SK-N-SH (cell line): ENCODE results near the gene PTPRK. TPM values are rescaled to one million over a fixed set of nuclear protein-coding genes. Genes with fewer than 3 reads are reported as not detected.

Source experiments
- CTCF ChIA-PET: fragments of 300-600, 350-600 bp; formaldehyde crosslinking; extraction: SDS; loops from one replicate; lab custom pipeline; 2021; lab: Yijun Ruan, JAX
- POLR2A ChIA-PET: fragments of 350-600 bp; sonication (Branson Sonifier 250); formaldehyde crosslinking; extraction: SDS; loops from one replicate; lab custom pipeline; 2020; ENCODE audit warnings: antibody characterized with exemption, inconsistent platforms; lab: Yijun Ruan, JAX
- DNase-seq: peaks from one replicate; pipeline ENCODE4 v3.0.0; 2012
- H2AFZ ChIP-seq: fragments of 200-600 bp; sonication (generic); 2 replicates; pipeline ENCODE4 v1.8.1; 2016; ENCODE audit warnings: antibody characterized with exemption, mild to moderate bottlenecking, low read depth
- H3F3A ChIP-seq: fragments of 200-600 bp; sonication (generic); replicated peaks from 2 replicates; pipeline ENCODE3; 2016; ENCODE audit warnings: antibody characterized with exemption, mild to moderate bottlenecking; ENCODE audit not compliant: insufficient read depth
- H3K27ac ChIP-seq, 2 experiments: fragments of 200-500 bp in 1 of 2; fragments of 200-600 bp in 1 of 2; sonication (Bioruptor generic) in 1 of 2; sonication (generic), shearing (Covaris generic) in 1 of 2; 2 replicates each; pipeline versions ENCODE4 v1.5.1 to v1.6.1; 2014 to 2016; ENCODE audit warnings: low read depth in 2 of 2, inconsistent platforms in 1 of 2, low read length in 1 of 2, mild to moderate bottlenecking in 1 of 2, mixed read lengths in 1 of 2
- H3K27me3 ChIP-seq: fragments of 200-600 bp; sonication (generic), shearing (Covaris generic); 2 replicates; pipeline ENCODE4 v1.6.1; 2016; ENCODE audit warnings: mixed run types; ENCODE audit not compliant: insufficient read depth
- H3K36me3 ChIP-seq, 2 experiments: fragments of 200-500 bp in 1 of 2; fragments of 200-600 bp in 1 of 2; sonication (Bioruptor generic) in 1 of 2; sonication (generic) in 1 of 2; replicated peaks in 1 of 2; 2 replicates each; pipeline versions ENCODE3 to v1.5.1; 2014 to 2016; ENCODE audit warnings: low read length in 1 of 2, mild to moderate bottlenecking in 1 of 2; ENCODE audit not compliant: insufficient read depth in 2 of 2, control insufficient read depth in 1 of 2
- H3K4me1 ChIP-seq, 2 experiments: fragments of 200-500 bp in 1 of 2; fragments of 200-600 bp in 1 of 2; sonication (Bioruptor generic) in 1 of 2; sonication (generic), shearing (Covaris generic) in 1 of 2; 2 replicates each; pipeline versions ENCODE4 v1.5.1 to v1.6.1; 2014 to 2016; ENCODE audit warnings: low read depth in 1 of 2, low read length in 1 of 2, mixed run types in 1 of 2; ENCODE audit not compliant: insufficient read depth in 2 of 2, control insufficient read depth in 1 of 2
- H3K4me2 ChIP-seq: fragments of 200-600 bp; sonication (generic), shearing (Covaris generic); 2 replicates; pipeline ENCODE4 v1.6.1; 2017; ENCODE audit warnings: mixed run types
- H3K4me3 ChIP-seq, 2 experiments: fragments of 200-500 bp in 1 of 2; fragments of 200-600 bp in 1 of 2; sonication (Bioruptor generic) in 1 of 2; sonication (generic), shearing (Covaris generic) in 1 of 2; 2 replicates each; pipeline versions ENCODE4 v1.5.1 to v1.8.1; 2014 to 2016; ENCODE audit warnings: low read depth in 2 of 2, inconsistent platforms in 1 of 2, low read length in 1 of 2, mild to moderate bottlenecking in 1 of 2, mixed read lengths in 1 of 2, moderate library complexity in 1 of 2
- H3K79me2 ChIP-seq: fragments of 200-600 bp; sonication (generic); 2 replicates; pipeline ENCODE4 v1.8.1; 2017; ENCODE audit warnings: mild to moderate bottlenecking; ENCODE audit not compliant: insufficient read depth
- H3K9ac ChIP-seq: fragments of 200-600 bp; sonication (generic); 2 replicates; pipeline ENCODE4 v1.6.1; 2017; ENCODE audit warnings: mixed run types
- H3K9me2 ChIP-seq: fragments of 200-600 bp; sonication (generic); 2 replicates; pipeline ENCODE4 v1.6.1; 2017; ENCODE audit warnings: mixed run types
- H3K9me3 ChIP-seq: fragments of 200-600 bp; sonication (generic); 2 replicates; pipeline ENCODE4 v1.6.1; 2017; ENCODE audit warnings: mixed run types, mild to moderate bottlenecking, moderate library complexity
- H4K20me1 ChIP-seq: fragments of 200-600 bp; sonication (generic); 2 replicates; pipeline ENCODE4 v1.6.1; 2017; ENCODE audit warnings: mild to moderate bottlenecking, mixed run types; ENCODE audit not compliant: insufficient read depth
- ELF1 ChIP-seq: IDR thresholded peaks from 2 replicates; pipeline ENCODE4 v1.4.0; 2012
- EZH2phosphoT487 ChIP-seq: fragments of 200-600 bp; sonication (generic); IDR thresholded peaks from 2 replicates; pipeline ENCODE4 v1.6.1; 2017; ENCODE audit warnings: low read depth, mixed run types, mild to moderate bottlenecking, antibody characterized with exemption, moderate library complexity, borderline replicate concordance
- FOSL2 ChIP-seq: IDR thresholded peaks from 2 replicates; pipeline ENCODE4 v1.4.0; 2012; ENCODE audit warnings: low read depth, mild to moderate bottlenecking, moderate library complexity, borderline replicate concordance
- NFIC ChIP-seq: IDR thresholded peaks from 2 replicates; pipeline ENCODE4 v1.4.0; 2012; ENCODE audit warnings: borderline replicate concordance
- NRF1 ChIP-seq: IDR thresholded peaks from 2 replicates; pipeline ENCODE4 v1.6.1; 2012; ENCODE audit warnings: low read depth, mild to moderate bottlenecking, low read length
- POLR2AphosphoS5 ChIP-seq: IDR thresholded peaks from 2 replicates; pipeline ENCODE4 v1.6.1; 2012; ENCODE audit warnings: low read depth, low read length
- RAD21 ChIP-seq: IDR thresholded peaks from 2 replicates; pipeline ENCODE4 v1.6.1; 2012; ENCODE audit warnings: mild to moderate bottlenecking, low read length
- RCOR1 ChIP-seq: fragments of 150-350 bp; IDR thresholded peaks from 2 replicates; pipeline ENCODE4 v1.6.1; 2017; ENCODE audit warnings: antibody characterized with exemption, low read length
- RFX5 ChIP-seq: IDR thresholded peaks from 2 replicates; pipeline ENCODE4 v1.6.1; 2012; ENCODE audit warnings: mild to moderate bottlenecking, improper control_type of control experiment, low read length
- SIN3A ChIP-seq: IDR thresholded peaks from 2 replicates; pipeline ENCODE4 v1.6.1; 2012; ENCODE audit warnings: low read depth, mild to moderate bottlenecking, low read length, moderate library complexity, borderline replicate concordance
- TCF12 ChIP-seq: IDR thresholded peaks from 2 replicates; pipeline ENCODE4 v1.4.0; 2012
- TEAD4 ChIP-seq: IDR thresholded peaks from 2 replicates; pipeline ENCODE4 v1.4.0; 2012; ENCODE audit warnings: mild to moderate bottlenecking, borderline replicate concordance; ENCODE audit not compliant: insufficient read depth
- YY1 ChIP-seq: IDR thresholded peaks from 2 replicates; pipeline ENCODE4 v1.4.0; 2012; ENCODE audit warnings: low read depth, mild to moderate bottlenecking
- WGBS: methylation state at CpG from one replicate; pipeline ENCODE4 v1.1.6; 2017; ENCODE audit warnings: low lambda C conversion rate; 5-methylcytosine and 5-hydroxymethylcytosine counted together
- polyA plus RNA-seq, 3 experiments: library from polyadenylated mRNA; depleted of rRNA; stranded (reverse); fragments of >200 nt; gene quantifications; 2 replicates each; pipeline ENCODE4 v1.2.3, GENCODE V29; 2012
- TF ChIP-seq, protein P1 (sequence below): IDR thresholded peaks from 2 replicates; pipeline ENCODE4 v1.4.0; 2012; ENCODE audit warnings: low read depth
- TF ChIP-seq, protein P2 (sequence below): IDR thresholded peaks from 2 replicates; pipeline ENCODE4 v1.6.1; 2012; ENCODE audit warnings: mild to moderate bottlenecking, low read depth, low read length, moderate library complexity
- TF ChIP-seq, protein P3 (sequence below): IDR thresholded peaks from 2 replicates; pipeline ENCODE4 v1.4.0; 2012; ENCODE audit warnings: low read depth, borderline replicate concordance

Gene PTPRK
- polyA plus RNA-seq, 1 of the 3 experiments (the other 2 are of a cell fraction) = 9.5 TPM

DNA sequence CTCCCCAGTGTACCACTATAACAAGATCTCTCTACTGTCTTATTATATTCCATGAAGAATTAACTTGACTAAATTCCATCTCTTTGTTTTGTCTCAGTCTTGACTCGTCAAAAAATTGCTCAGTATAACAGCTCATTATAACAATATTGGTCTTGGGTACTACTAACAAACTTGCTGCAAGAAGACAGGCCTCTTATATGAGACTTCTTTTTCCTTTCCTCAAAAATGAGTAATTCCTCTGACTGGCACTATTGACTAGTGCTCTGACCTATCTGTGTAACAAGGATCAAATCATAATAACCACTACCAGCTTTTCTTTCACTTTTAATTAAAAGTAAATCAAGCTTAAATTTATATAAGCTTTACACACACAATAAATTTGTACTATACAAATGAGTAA is 528.3 kb downstream of the PTPRK start:
- ChIA-PET CTCF (no interaction called here), POLR2A (no interaction called here)
- peaks cover 4 to 35% of the 10 kb centered on the region in 2 experiments for H3K36me3 ChIP-seq
- no peak overlapping the region for H3K9ac ChIP-seq
- TF ChIP-seq RAD21 (no peak), SIN3A (no peak), YY1 (no peak), NFIC (no peak), POLR2AphosphoS5 (no peak), RFX5 (no peak), ELF1 (no peak), FOSL2 (no peak), EZH2phosphoT487 (no peak), TCF12 (no peak)
- TF ChIP-seq, protein P1, sequence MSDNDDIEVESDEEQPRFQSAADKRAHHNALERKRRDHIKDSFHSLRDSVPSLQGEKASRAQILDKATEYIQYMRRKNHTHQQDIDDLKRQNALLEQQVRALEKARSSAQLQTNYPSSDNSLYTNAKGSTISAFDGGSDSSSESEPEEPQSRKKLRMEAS = no peak
- TF ChIP-seq, protein P2, sequence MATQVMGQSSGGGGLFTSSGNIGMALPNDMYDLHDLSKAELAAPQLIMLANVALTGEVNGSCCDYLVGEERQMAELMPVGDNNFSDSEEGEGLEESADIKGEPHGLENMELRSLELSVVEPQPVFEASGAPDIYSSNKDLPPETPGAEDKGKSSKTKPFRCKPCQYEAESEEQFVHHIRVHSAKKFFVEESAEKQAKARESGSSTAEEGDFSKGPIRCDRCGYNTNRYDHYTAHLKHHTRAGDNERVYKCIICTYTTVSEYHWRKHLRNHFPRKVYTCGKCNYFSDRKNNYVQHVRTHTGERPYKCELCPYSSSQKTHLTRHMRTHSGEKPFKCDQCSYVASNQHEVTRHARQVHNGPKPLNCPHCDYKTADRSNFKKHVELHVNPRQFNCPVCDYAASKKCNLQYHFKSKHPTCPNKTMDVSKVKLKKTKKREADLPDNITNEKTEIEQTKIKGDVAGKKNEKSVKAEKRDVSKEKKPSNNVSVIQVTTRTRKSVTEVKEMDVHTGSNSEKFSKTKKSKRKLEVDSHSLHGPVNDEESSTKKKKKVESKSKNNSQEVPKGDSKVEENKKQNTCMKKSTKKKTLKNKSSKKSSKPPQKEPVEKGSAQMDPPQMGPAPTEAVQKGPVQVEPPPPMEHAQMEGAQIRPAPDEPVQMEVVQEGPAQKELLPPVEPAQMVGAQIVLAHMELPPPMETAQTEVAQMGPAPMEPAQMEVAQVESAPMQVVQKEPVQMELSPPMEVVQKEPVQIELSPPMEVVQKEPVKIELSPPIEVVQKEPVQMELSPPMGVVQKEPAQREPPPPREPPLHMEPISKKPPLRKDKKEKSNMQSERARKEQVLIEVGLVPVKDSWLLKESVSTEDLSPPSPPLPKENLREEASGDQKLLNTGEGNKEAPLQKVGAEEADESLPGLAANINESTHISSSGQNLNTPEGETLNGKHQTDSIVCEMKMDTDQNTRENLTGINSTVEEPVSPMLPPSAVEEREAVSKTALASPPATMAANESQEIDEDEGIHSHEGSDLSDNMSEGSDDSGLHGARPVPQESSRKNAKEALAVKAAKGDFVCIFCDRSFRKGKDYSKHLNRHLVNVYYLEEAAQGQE = no peak
- no peak overlapping the region for H3K4me2 ChIP-seq
- no peak overlapping the region for H2AFZ ChIP-seq
- H3K4me1 ChIP-seq = no peaks in the 10 kb centered on the region
- no peaks in the 10 kb centered on the region for H3F3A ChIP-seq
- WGBS = 90% methylated on average over 1 of the region's 1 CpG
- no peak overlapping the region for H3K4me3 ChIP-seq
- no peaks in the 10 kb centered on the region for H3K27me3 ChIP-seq
- no peak overlapping the region for H3K27ac ChIP-seq
- no peaks in the 10 kb centered on the region for H3K79me2 ChIP-seq
- H4K20me1 ChIP-seq = no peaks in the 10 kb centered on the region
- H3K9me2 ChIP-seq = peaks cover 6% of the 10 kb centered on the region; the same call in 1 of the 2 replicates
- H3K9me3 ChIP-seq = no peaks in the 10 kb centered on the region
- DNase-seq = no peak

DNA sequence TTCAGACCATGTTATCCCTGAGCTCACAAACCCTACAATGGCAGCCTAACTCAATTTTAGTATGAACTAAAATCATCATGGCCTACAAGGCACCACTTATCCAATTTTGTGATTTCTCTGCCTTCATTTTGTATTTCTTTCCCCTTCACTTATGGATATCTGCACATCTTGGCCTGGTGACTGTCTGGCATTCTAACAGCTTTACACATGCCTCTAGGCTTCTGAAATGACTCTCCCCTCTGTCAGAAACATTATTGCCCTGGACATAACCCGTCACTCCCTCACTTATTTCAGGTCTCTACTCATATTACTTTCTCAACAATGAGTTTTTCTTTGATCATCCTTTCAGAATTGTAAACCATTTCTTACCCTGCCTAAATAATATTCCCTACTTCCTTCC is 530.3 kb downstream of the PTPRK start:
- H2AFZ ChIP-seq = no peak overlapping the region
- no peaks in the 10 kb centered on the region for H3K4me1 ChIP-seq
- no peak overlapping the region for H3K27ac ChIP-seq
- peaks cover 4 to 43% of the 10 kb centered on the region in 2 experiments for H3K36me3 ChIP-seq
- H3K79me2 ChIP-seq = no peaks in the 10 kb centered on the region
- DNase-seq = no peak
- no peak overlapping the region for H3K9ac ChIP-seq
- no peaks in the 10 kb centered on the region for H3K27me3 ChIP-seq
- H3K9me2 ChIP-seq = peaks cover 6% of the 10 kb centered on the region; the same call in 1 of the 2 replicates
- no peaks in the 10 kb centered on the region for H4K20me1 ChIP-seq
- H3K4me3 ChIP-seq = no peak overlapping the region
- POLR2A ChIA-PET = no interaction called here
- no peak overlapping the region for H3K4me2 ChIP-seq
- 87% methylated on average over 1 of the region's 1 CpG for whole genome bisulfite sequencing
- CTCF ChIA-PET = interaction anchor here (0.9 kb wide), 1 partner anchor 17 kb away, joined by 3 read pairs; no protein-coding TSS in a partner anchor
- no peaks in the 10 kb centered on the region for H3K9me3 ChIP-seq
- no peak for TF ChIP-seq NFIC
- no peak for TF ChIP-seq POLR2AphosphoS5
- no peak for TF ChIP-seq RFX5
- no peak for TF ChIP-seq RCOR1
- TF ChIP-seq TCF12 = no peak
- TF ChIP-seq, protein P3, sequence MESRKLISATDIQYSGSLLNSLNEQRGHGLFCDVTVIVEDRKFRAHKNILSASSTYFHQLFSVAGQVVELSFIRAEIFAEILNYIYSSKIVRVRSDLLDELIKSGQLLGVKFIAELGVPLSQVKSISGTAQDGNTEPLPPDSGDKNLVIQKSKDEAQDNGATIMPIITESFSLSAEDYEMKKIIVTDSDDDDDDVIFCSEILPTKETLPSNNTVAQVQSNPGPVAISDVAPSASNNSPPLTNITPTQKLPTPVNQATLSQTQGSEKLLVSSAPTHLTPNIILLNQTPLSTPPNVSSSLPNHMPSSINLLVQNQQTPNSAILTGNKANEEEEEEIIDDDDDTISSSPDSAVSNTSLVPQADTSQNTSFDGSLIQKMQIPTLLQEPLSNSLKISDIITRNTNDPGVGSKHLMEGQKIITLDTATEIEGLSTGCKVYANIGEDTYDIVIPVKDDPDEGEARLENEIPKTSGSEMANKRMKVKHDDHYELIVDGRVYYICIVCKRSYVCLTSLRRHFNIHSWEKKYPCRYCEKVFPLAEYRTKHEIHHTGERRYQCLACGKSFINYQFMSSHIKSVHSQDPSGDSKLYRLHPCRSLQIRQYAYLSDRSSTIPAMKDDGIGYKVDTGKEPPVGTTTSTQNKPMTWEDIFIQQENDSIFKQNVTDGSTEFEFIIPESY = no peak
- TF ChIP-seq NRF1 = no peak
- no peak for TF ChIP-seq TEAD4
- H3F3A ChIP-seq = no peaks in the 10 kb centered on the region
